BJ (cell line): ENCODE data around the gene SPPL2B. TPM values are rescaled to one million over a fixed set of nuclear protein-coding genes. Genes with fewer than 3 reads are reported as not detected.

ENCODE experiments used
- CTCF ChIA-PET: fragments of 350-600 bp; formaldehyde crosslinking; extraction: SDS; loops from one replicate; lab custom pipeline; 2021; ENCODE audit warnings: antibody characterized with exemption, inconsistent platforms; lab: Yijun Ruan, JAX
- POLR2A ChIA-PET: fragments of 300-600 bp; sonication (Branson Sonifier 250); formaldehyde crosslinking; extraction: SDS; loops from one replicate; lab custom pipeline; 2021; ENCODE audit warnings: antibody characterized with exemption; lab: Charles Lee
- DNase-seq: peaks from one replicate; pipeline ENCODE4 v3.0.0-alpha.2; 2011; ENCODE audit warnings: low read depth
- H3K27me3 ChIP-seq: 2 replicates; pipeline ENCODE4 v1.6.0; 2011; ENCODE audit warnings: low read length; ENCODE audit not compliant: control insufficient read depth, insufficient read depth
- H3K36me3 ChIP-seq: 2 replicates; pipeline ENCODE4 v1.5.1; 2011; ENCODE audit warnings: low read length; ENCODE audit not compliant: control insufficient read depth, insufficient read depth
- H3K4me3 ChIP-seq: 2 replicates; pipeline ENCODE4 v1.5.1; 2011; ENCODE audit warnings: low read depth, mild to moderate bottlenecking, control low read depth, low read length
- polyA plus RNA-seq: library from polyadenylated mRNA; depleted of rRNA; stranded (reverse); fragments of >200 nt; gene quantifications from 2 replicates; pipeline ENCODE4 v1.2.3, GENCODE V29; 2011
- TF ChIP-seq, protein P1 (sequence below): IDR thresholded peaks from 2 replicates; pipeline ENCODE4 v1.5.1; 2011; ENCODE audit warnings: low read depth, mild to moderate bottlenecking, control low read depth, inconsistent platforms, low read length, moderate library complexity; ENCODE audit not compliant: insufficient read depth

The SPPL2B gene
- polyA plus RNA-seq, 1 experiment: 24.9 TPM

DNA sequence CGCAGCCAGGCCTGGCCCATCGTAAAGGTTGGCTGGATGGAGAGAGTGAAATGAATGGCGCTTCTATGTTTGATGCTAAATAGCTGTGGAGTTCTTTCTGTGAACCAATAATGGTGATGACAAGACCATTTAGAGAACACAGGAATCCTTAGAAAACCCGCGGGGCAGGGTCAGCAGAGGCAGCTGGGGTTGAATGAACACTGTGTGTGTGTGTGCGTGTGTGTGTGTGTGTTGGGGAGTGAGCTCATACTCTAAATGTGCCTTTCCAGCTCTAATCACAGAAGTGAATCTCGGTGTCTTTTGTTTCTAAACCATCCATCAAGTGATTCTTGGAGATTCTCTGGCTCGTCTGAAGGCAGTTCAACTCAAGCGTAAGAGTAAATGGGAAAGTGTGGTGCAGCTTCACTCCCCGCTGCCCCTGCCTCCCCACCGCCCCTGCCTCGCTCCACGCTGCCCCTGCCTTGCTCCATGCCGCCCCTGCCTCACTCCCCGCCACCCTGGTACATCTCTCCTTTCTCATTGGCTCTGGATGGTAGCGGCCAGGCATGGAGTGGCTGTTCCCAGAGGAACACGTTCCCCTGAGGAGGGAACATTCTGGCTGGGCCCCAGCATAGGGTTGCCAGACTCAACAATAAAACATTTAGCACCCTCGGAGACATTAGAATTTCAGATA is 52.8 kb downstream of the SPPL2B start:
- TF ChIP-seq, protein P1, sequence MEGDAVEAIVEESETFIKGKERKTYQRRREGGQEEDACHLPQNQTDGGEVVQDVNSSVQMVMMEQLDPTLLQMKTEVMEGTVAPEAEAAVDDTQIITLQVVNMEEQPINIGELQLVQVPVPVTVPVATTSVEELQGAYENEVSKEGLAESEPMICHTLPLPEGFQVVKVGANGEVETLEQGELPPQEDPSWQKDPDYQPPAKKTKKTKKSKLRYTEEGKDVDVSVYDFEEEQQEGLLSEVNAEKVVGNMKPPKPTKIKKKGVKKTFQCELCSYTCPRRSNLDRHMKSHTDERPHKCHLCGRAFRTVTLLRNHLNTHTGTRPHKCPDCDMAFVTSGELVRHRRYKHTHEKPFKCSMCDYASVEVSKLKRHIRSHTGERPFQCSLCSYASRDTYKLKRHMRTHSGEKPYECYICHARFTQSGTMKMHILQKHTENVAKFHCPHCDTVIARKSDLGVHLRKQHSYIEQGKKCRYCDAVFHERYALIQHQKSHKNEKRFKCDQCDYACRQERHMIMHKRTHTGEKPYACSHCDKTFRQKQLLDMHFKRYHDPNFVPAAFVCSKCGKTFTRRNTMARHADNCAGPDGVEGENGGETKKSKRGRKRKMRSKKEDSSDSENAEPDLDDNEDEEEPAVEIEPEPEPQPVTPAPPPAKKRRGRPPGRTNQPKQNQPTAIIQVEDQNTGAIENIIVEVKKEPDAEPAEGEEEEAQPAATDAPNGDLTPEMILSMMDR: no peak
- ChIA-PET POLR2A (no interaction called here), CTCF (interaction anchor here (0.6 to 1.3 kb wide), 3 partner anchors 11 to 256 kb away, joined by 3 read pairs; no protein-coding TSS in a partner anchor)
- no peaks in the 10 kb centered on the region for H3K27me3 ChIP-seq
- H3K4me3 ChIP-seq: no peak overlapping the region
- H3K36me3 ChIP-seq: no peaks in the 10 kb centered on the region
- no peak for DNase-seq

DNA sequence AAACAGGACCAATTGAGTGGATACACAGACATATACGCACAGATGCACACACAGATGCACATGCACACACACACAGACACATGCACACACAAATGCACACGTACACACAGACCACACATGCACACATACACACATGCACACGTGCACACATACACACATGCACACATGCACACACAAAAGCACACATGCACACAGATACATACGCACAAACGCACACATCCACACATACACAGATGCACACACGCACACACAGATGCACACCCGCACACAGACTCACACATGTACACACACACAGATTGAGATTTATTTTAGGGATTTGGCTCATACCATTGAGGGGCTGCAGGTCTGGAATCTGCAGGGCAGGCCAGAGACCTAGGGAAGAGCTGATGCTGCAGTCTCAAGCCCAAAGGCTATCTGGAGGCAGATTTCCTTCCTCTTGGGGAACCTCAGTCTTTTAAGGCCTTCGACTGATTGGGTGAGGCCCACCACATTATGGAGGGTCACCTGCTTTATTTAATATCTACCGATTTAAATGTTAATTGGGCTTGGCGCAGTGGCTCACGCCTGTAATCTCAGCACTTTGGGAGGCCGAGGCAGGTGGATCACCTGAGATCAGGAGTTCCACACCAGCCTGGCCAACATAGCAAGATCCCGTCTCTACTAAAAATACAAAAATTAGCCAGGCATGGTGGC is 54.2 kb downstream of the SPPL2B start:
- CTCF ChIA-PET: interaction anchor here (2.1 kb wide), 1 partner anchor 10 kb away, joined by 7 read pairs; no protein-coding TSS in a partner anchor
- no peak overlapping the region for H3K4me3 ChIP-seq
- H3K27me3 ChIP-seq: no peaks in the 10 kb centered on the region
- POLR2A ChIA-PET: no interaction called here
- DNase-seq: no peak
- no peaks in the 10 kb centered on the region for H3K36me3 ChIP-seq
- TF ChIP-seq, protein P1: no peak

DNA sequence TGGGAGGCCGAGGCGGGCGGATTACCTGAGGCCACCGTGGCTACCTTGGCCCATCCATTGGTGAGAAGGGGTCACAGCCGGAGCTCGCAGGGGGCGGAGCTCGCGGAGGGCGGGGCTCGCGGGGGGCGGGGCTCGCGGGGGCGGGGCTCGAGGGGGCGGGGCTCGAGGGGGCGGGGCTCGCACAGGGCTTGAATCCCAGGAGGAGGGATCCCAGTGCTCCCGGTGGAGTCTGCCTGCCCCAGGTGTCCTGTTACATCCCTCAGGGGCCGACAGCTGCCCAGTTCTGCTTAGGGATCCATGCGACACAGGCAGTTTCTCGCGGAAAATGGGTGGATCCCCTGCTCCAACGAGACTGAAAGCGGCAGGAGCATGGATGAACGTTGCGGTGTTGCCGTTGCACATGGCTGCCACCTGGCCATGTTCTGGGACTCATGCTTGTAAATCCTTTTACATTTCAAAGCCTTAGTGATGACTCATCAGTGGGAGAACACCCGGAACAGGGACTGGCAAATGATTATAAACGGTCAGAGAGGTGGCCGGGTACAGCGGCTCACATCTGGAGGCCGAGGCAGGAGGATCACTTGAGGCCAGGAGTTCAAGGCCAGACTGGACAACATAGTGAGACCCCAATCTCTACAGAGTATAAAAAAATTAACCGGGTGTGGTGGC is 56.7 kb downstream of the SPPL2B start:
- ChIA-PET CTCF (interaction anchor here (2.0 to 2.1 kb wide), 2 partner anchors 7 to 42 kb away, joined by 6 to 7 read pairs; partner anchors contain the start of gene TIMM13), POLR2A (no interaction called here)
- DNase-seq: peak; percentile 72
- TF ChIP-seq, protein P1: no peak
- Histone ChIP-seq H3K36me3 (no peaks in the 10 kb centered on the region), H3K4me3 (peak overlapping the region; percentile 11; the same call in 1 of the 2 replicates), H3K27me3 (no peaks in the 10 kb centered on the region)

DNA sequence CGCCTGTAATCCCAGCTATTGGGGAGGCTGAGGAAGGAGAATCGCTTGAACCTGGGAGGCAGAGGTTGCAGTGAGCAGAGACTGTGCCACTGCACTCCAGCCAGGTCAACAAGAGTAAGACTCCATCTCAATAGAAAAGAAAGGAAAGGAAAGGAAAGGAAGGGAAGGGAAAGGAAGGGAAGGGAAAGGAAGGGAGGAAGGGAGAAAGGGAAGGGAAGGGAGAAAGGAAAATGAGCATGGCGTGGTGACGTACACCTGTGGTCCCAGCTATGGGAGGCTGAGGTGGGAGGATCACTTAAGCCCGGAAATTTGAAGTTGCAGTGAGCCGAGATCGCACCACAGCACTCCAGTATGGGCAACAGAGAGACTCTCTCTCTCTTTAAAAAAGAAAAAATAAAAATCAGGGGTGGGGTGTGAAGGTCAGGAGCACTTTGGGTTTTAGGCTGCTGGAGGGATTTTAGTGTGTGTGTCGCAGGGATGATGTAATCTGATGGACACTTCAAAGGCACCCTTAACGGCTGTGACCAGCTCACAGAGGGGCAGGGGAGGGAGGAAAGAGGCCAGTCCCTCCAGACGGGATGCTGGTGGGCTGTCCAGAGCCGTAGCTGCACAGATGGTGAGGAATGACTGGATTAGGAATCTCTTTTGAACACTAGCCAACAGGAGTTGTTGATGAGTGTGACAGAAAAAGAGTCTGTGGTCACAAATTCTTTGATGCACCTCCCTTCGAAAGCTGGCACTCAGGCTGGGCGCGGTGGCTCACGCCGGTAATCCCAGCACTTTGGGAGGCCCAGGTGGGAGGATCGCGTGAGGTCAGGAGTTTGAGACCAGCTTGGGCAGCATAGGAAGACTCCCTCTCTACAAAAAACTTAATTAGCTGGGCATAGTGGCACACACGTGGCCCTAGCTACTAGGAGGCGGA is 59.1 kb downstream of the SPPL2B start:
- TF ChIP-seq, protein P1: no peak
- no peak for DNase-seq
- Histone ChIP-seq H3K4me3 (no peak overlapping the region), H3K36me3 (no peaks in the 10 kb centered on the region), H3K27me3 (no peaks in the 10 kb centered on the region)
- POLR2A ChIA-PET: no interaction called here
- CTCF ChIA-PET: no interaction called here
